Measurements from ENCODE around the gene MFNG.

MFNG gene

GRCh38 chr22:37514526-37515051, 28.4 kb upstream of the MFNG start:
- Histone ChIP-seq H3K36me3 (ENCODE audit: control insufficient read depth, insufficient read depth, low read length) (no peaks in the 10 kb centered on the region), H3K4me3 (ENCODE audit: insufficient read depth, low read depth, low read length) (no peak overlapping the region), H3K27ac (ENCODE audit: insufficient read depth, low read depth, low read length, poor library complexity, severe bottlenecking) (no peak overlapping the region), H3K27me3 (ENCODE audit: control insufficient read depth, insufficient read depth, low read length, poor library complexity, severe bottlenecking) (peaks cover 22% of the 10 kb centered on the region), H3K9me3 (ENCODE audit: control insufficient read depth, low read length) (no peaks in the 10 kb centered on the region), H3K4me1 (ENCODE audit: control insufficient read depth, insufficient read depth, low read length) (peaks cover 10% of the 10 kb centered on the region)
- 90 to 91% methylated on average over 15 of the region's 15 CpGs for WGBS, 2 experiments

GRCh38 chr22:37511395-37512104, 25.4 kb upstream of the MFNG start:
- no peaks in the 10 kb centered on the region for H3K27me3 ChIP-seq (ENCODE audit: control insufficient read depth, insufficient read depth, low read length, poor library complexity, severe bottlenecking)
- H3K4me3 ChIP-seq (ENCODE audit: insufficient read depth, low read depth, low read length): no peak overlapping the region
- H3K36me3 ChIP-seq (ENCODE audit: control insufficient read depth, insufficient read depth, low read length): no peaks in the 10 kb centered on the region
- H3K9me3 ChIP-seq (ENCODE audit: control insufficient read depth, low read length): no peaks in the 10 kb centered on the region
- 90% methylated on average over 5 to 6 of the region's 6 CpGs for WGBS, 2 experiments
- peaks cover 29% of the 10 kb centered on the region for H3K4me1 ChIP-seq (ENCODE audit: control insufficient read depth, insufficient read depth, low read length)
- peak overlapping the region; percentile 74 for H3K27ac ChIP-seq (ENCODE audit: insufficient read depth, low read depth, low read length, poor library complexity, severe bottlenecking)

- Histone ChIP-seq H3K27ac (ENCODE audit: insufficient read depth, low read depth, low read length, poor library complexity, severe bottlenecking) (peak overlapping the region; percentile 26), H3K4me3 (ENCODE audit: insufficient read depth, low read depth, low read length) (no peak overlapping the region), H3K27me3 (ENCODE audit: control insufficient read depth, insufficient read depth, low read length, poor library complexity, severe bottlenecking) (no peaks in the 10 kb centered on the region), H3K9me3 (ENCODE audit: control insufficient read depth, low read length) (no peaks in the 10 kb centered on the region), H3K4me1 (ENCODE audit: control insufficient read depth, insufficient read depth, low read length) (peaks cover 29% of the 10 kb centered on the region), H3K36me3 (ENCODE audit: control insufficient read depth, insufficient read depth, low read length) (no peaks in the 10 kb centered on the region)
- WGBS, 2 experiments: 90 to 91% methylated on average over 10 of the region's 10 CpGs
Observed at GRCh38 chr22:37510091-37510490, 23.9 kb upstream of the MFNG start.

- no peaks in the 10 kb centered on the region for H3K27me3 ChIP-seq (ENCODE audit: control insufficient read depth, insufficient read depth, low read length, poor library complexity, severe bottlenecking)
- no peaks in the 10 kb centered on the region for H3K36me3 ChIP-seq (ENCODE audit: control insufficient read depth, insufficient read depth, low read length)
- peaks cover 29% of the 10 kb centered on the region for H3K4me1 ChIP-seq (ENCODE audit: control insufficient read depth, insufficient read depth, low read length)
- no peaks in the 10 kb centered on the region for H3K9me3 ChIP-seq (ENCODE audit: control insufficient read depth, low read length)
- WGBS, 2 experiments: 80 to 84% methylated on average over 9 to 10 of the region's 10 CpGs
- H3K4me3 ChIP-seq (ENCODE audit: insufficient read depth, low read depth, low read length): no peak overlapping the region
- H3K27ac ChIP-seq (ENCODE audit: insufficient read depth, low read depth, low read length, poor library complexity, severe bottlenecking): no peak overlapping the region
Observed at GRCh38 chr22:37509059-37509860, 23.1 kb upstream of the MFNG start.

GRCh38 chr22:37508431-37508992, 22.3 kb upstream of the MFNG start:
- Histone ChIP-seq H3K9me3 (ENCODE audit: control insufficient read depth, low read length) (no peaks in the 10 kb centered on the region), H3K27ac (ENCODE audit: insufficient read depth, low read depth, low read length, poor library complexity, severe bottlenecking) (no peak overlapping the region), H3K27me3 (ENCODE audit: control insufficient read depth, insufficient read depth, low read length, poor library complexity, severe bottlenecking) (no peaks in the 10 kb centered on the region), H3K4me1 (ENCODE audit: control insufficient read depth, insufficient read depth, low read length) (peaks cover 29% of the 10 kb centered on the region), H3K36me3 (ENCODE audit: control insufficient read depth, insufficient read depth, low read length) (no peaks in the 10 kb centered on the region), H3K4me3 (ENCODE audit: insufficient read depth, low read depth, low read length) (no peak overlapping the region)
- 89 to 93% methylated on average over 22 of the region's 22 CpGs for WGBS, 2 experiments

GRCh38 chr22:37507731-37508130, 21.5 kb upstream of the MFNG start:
- H3K27me3 ChIP-seq (ENCODE audit: control insufficient read depth, insufficient read depth, low read length, poor library complexity, severe bottlenecking): no peaks in the 10 kb centered on the region
- no peaks in the 10 kb centered on the region for H3K36me3 ChIP-seq (ENCODE audit: control insufficient read depth, insufficient read depth, low read length)
- H3K27ac ChIP-seq (ENCODE audit: insufficient read depth, low read depth, low read length, poor library complexity, severe bottlenecking): no peak overlapping the region
- no peak overlapping the region for H3K4me3 ChIP-seq (ENCODE audit: insufficient read depth, low read depth, low read length)
- 96% methylated on average over 10 of the region's 10 CpGs for WGBS, 2 experiments
- no peaks in the 10 kb centered on the region for H3K9me3 ChIP-seq (ENCODE audit: control insufficient read depth, low read length)
- H3K4me1 ChIP-seq (ENCODE audit: control insufficient read depth, insufficient read depth, low read length): peaks cover 29% of the 10 kb centered on the region

- no peaks in the 10 kb centered on the region for H3K36me3 ChIP-seq (ENCODE audit: control insufficient read depth, insufficient read depth, low read length)
- 87 to 92% methylated on average over 14 of the region's 14 CpGs for WGBS, 2 experiments
- no peaks in the 10 kb centered on the region for H3K9me3 ChIP-seq (ENCODE audit: control insufficient read depth, low read length)
- H3K4me3 ChIP-seq (ENCODE audit: insufficient read depth, low read depth, low read length): no peak overlapping the region
- no peak overlapping the region for H3K27ac ChIP-seq (ENCODE audit: insufficient read depth, low read depth, low read length, poor library complexity, severe bottlenecking)
- no peaks in the 10 kb centered on the region for H3K27me3 ChIP-seq (ENCODE audit: control insufficient read depth, insufficient read depth, low read length, poor library complexity, severe bottlenecking)
- H3K4me1 ChIP-seq (ENCODE audit: control insufficient read depth, insufficient read depth, low read length): peaks cover 36% of the 10 kb centered on the region
Observed at GRCh38 chr22:37505989-37506388, 19.8 kb upstream of the MFNG start.

- peaks cover 37% of the 10 kb centered on the region for H3K4me1 ChIP-seq (ENCODE audit: control insufficient read depth, insufficient read depth, low read length)
- H3K27ac ChIP-seq (ENCODE audit: insufficient read depth, low read depth, low read length, poor library complexity, severe bottlenecking): no peak overlapping the region
- H3K4me3 ChIP-seq (ENCODE audit: insufficient read depth, low read depth, low read length): no peak overlapping the region
- no peaks in the 10 kb centered on the region for H3K27me3 ChIP-seq (ENCODE audit: control insufficient read depth, insufficient read depth, low read length, poor library complexity, severe bottlenecking)
- H3K36me3 ChIP-seq (ENCODE audit: control insufficient read depth, insufficient read depth, low read length): no peaks in the 10 kb centered on the region
- no peaks in the 10 kb centered on the region for H3K9me3 ChIP-seq (ENCODE audit: control insufficient read depth, low read length)
- 91 to 94% methylated on average over 4 of the region's 4 CpGs for WGBS, 2 experiments
Observed at GRCh38 chr22:37505565-37505964, 19.4 kb upstream of the MFNG start.

- WGBS, 2 experiments: 90 to 92% methylated on average over 4 of the region's 4 CpGs
- no peaks in the 10 kb centered on the region for H3K36me3 ChIP-seq (ENCODE audit: control insufficient read depth, insufficient read depth, low read length)
Observed at GRCh38 chr22:37504964-37505363, 18.8 kb upstream of the MFNG start.

GRCh38 chr22:37503850-37504249, 17.7 kb upstream of the MFNG start:
- 89 to 93% methylated on average over 11 of the region's 11 CpGs for WGBS, 2 experiments
- Histone ChIP-seq H3K27me3 (ENCODE audit: control insufficient read depth, insufficient read depth, low read length, poor library complexity, severe bottlenecking) (no peaks in the 10 kb centered on the region), H3K4me1 (ENCODE audit: control insufficient read depth, insufficient read depth, low read length) (peaks cover 42% of the 10 kb centered on the region), H3K4me3 (ENCODE audit: insufficient read depth, low read depth, low read length) (no peak overlapping the region), H3K36me3 (ENCODE audit: control insufficient read depth, insufficient read depth, low read length) (no peaks in the 10 kb centered on the region), H3K27ac (ENCODE audit: insufficient read depth, low read depth, low read length, poor library complexity, severe bottlenecking) (no peak overlapping the region), H3K9me3 (ENCODE audit: control insufficient read depth, low read length) (no peaks in the 10 kb centered on the region)

More at GRCh38 chr22:37504964-37505363, 18.8 kb upstream of the MFNG start:
- no peak overlapping the region for H3K27ac ChIP-seq (ENCODE audit: insufficient read depth, low read depth, low read length, poor library complexity, severe bottlenecking)
- H3K4me1 ChIP-seq (ENCODE audit: control insufficient read depth, insufficient read depth, low read length): peaks cover 39% of the 10 kb centered on the region
- H3K9me3 ChIP-seq (ENCODE audit: control insufficient read depth, low read length): no peaks in the 10 kb centered on the region
- H3K27me3 ChIP-seq (ENCODE audit: control insufficient read depth, insufficient read depth, low read length, poor library complexity, severe bottlenecking): no peaks in the 10 kb centered on the region
- H3K4me3 ChIP-seq (ENCODE audit: insufficient read depth, low read depth, low read length): no peak overlapping the region

Measured in ectodermal cell (in vitro differentiated cells).